GM19468 (cell line): ENCODE measurements around the gene STARD3.

Experiments used
- ATAC-seq: cut with Tn5 transposase; IDR thresholded peaks from one replicate; pipeline ENCODE4 v1.9.1; 2021; ENCODE audit warnings: mild to moderate bottlenecking, moderate library complexity, moderate number of reproducible peaks; ENCODE audit not compliant: unreplicated experiment; ENCODE audit errors: extremely low read depth

The STARD3 gene

DNA sequence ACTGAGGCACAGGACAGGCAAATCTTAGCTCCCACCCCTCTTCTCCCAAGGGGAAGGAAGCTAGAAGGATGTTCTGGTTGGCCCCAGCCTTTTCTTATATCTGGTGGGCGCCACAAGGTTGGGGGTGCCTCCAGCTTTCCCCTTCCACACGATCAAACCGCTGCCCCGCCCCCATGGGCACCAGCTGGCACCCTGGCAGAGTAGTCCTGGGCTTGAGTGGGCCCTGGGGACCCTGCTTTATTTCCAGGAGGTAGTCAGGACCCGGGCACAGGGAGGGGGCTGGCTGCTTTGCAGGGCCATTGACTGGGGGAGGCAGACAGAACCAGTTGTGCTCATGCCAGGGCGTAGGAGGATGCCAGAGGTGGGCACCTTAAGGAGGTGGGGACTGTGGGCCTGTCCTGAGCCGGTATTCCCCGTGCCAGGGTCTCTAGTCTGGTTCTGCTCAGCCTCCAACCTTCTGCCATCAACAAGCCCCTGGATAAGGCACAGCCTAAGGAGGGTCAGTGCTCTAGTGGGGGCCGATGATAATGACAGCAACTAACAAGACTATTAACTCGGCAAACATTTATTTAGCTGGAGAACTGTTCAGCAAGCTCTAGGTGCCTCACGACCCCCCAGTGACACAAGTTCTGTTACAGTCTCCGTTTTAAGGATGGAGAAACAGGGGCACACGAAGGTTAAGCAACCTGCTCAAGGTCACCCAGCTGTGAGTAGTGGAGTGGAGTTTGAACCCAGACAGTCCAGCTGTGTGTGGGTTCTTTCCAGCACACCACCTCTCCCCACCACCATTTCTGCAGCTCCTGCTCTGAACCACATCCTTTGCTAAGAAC is 17.8 kb upstream of the STARD3 start:
- ATAC-seq, result no peak

DNA sequence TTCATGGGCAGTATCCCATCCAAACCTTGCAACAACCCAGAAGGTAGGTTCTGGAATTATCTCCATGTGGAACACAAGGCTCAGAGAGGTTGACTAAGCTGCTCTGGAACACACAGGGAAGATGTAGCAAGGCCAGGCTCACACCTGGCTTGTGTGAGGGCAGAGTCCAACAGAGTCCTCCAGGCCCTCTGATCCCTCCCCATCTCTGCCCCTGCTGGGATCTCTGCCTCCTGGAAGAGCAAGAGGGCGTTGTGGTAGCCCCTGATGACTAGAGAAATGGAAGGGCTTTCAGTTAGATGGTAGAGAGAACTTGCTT is 17.2 kb upstream of the STARD3 start:
- no peak for ATAC-seq

DNA sequence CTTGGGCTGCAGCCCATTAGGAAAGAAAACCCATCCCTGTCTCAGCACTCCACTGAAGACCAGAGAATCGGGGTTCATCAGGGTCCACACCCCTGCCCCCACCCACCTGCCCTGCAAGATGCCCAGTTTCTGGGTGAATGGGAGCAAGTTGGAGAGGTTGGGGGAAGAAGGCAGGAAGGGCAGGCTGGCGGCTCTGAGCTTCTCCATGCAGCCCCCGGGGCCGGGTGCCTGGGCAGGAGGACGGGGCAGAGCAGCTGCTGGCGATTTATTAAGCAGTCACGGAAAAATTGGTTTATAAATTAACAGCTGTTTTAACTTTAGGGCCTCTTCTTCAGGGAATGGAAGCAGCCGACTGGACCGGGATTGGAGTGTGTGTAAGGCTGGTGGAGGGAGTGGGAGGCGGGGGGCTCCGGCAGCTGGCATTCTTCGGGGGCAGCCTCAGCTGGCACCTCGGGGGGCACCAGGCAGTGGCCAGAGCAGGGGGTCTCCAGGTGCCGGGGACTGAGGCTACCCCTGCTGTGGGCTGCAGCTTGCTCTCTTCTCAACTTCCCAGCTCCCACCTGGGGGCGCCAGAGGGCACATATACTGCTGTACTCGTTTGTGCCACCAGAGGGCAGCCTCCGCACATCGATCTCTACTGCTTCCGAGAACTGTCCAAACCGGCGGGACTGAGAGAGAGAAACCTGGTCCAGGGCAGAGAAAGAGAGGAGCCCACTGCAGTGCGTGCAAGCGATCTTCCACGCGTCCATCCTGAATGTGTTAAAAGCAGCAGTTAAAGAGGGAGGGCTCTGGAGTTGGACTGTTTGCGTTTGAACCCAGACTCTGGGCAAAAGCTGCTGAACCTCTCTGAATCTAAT is 15.2 kb upstream of the STARD3 start:
- no peak for ATAC-seq

DNA sequence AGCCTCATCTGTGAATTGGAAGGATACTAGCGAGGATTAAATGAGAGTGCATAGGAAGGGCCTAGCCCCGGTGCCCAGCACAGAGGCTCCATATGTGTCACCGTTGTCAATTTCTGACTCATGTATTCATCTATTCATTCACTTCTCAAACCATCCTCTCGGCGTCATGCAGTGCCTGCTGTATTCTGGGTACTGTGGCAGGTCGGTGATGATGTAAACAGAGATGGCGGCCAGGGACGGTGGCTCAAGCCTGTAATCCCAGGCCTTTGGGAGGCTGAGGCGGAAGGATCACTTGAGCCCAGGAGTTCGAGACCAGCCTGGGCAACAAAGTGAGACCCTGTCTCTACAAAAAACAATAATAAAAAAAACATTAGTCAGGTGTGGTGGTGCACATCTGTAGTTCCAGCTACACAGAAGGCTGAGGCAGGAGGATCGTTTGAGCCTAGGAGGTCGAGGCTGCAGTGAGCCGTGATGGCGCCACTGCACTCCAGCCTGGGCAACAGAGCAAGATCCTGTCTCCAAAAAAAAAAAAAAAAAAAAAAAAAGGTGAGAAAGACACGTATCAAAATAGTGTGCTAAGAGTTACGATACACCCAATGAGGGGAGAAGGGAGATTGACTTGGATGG is 14.5 kb upstream of the STARD3 start:
- no peak for ATAC-seq

DNA sequence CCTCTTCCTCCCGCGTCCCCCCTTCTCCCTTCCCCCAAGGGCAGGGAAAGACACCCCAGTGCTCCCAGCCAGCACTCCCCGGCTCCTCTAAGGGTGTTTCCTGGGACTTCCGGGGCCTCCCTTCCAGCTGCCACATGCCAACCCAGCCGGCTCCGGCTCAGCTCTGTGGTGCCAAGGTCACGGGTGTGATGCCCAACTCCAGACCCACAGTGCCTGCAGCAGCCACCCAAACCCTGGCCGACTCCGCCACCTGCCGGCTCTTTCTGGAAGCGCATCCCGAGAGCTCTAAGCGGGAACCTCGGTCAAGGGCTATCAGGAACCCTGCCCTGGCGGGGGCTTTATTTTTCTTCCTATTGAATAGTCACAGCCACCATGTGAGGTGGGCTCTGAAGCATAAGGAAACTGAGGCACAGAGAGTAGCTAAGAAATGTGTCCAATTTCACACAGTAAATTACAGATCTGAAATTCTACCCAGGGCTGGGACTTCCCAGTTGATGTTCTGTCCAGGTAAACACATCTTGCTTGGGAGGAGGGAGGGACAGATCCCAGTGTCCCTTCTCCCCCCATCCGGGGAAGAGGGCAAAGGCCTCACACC is 13.5 kb upstream of the STARD3 start:
- ATAC-seq, result no peak

DNA sequence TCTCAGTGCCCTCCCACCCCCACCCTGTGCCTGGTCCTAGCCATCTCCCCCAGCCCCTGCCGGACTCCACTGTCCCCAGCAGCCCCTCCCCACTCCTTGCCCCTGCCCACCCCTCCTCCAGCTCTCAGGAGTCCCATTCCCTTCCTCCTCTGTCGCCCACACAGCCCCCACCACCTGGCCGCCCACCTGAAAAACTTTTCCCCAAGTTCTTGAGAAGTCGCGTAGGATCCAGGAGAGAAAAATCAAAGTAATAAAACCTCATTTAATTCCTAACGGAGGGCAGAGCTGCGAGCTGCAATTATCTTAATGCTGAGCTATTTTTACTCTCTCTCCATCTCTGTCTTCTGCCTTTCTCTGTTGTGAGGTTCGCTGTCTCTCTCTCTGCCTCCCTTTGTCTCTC is 12.6 kb upstream of the STARD3 start:
- no peak for ATAC-seq

DNA sequence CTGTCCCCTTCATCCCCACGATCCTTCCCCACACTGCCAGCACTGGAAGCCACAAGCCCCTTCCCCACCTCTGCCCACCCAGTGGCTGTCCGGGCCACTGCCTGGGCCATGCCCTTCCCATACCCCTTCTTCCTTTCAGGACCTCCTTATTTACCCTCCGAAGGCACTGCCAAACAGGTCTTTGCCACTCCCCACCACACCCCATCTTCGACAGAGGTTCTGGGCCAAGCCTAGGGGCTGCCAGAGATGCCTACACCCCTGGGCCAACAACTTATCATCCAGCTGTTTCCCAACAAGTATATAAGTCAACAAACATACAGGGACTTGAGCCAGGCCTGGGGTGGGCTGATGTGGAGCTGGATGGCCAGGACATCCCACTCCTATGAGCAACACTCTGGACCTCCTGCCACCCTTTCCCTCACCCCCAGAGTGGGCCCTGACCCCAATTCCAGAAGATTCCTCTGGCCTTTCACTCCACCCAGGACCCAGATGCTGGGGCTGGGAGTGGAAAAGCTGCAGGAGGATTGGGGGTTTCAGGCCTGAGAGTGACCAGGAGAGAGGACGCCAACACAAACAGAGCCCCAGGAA is 11.7 kb upstream of the STARD3 start:
- no peak for ATAC-seq

DNA sequence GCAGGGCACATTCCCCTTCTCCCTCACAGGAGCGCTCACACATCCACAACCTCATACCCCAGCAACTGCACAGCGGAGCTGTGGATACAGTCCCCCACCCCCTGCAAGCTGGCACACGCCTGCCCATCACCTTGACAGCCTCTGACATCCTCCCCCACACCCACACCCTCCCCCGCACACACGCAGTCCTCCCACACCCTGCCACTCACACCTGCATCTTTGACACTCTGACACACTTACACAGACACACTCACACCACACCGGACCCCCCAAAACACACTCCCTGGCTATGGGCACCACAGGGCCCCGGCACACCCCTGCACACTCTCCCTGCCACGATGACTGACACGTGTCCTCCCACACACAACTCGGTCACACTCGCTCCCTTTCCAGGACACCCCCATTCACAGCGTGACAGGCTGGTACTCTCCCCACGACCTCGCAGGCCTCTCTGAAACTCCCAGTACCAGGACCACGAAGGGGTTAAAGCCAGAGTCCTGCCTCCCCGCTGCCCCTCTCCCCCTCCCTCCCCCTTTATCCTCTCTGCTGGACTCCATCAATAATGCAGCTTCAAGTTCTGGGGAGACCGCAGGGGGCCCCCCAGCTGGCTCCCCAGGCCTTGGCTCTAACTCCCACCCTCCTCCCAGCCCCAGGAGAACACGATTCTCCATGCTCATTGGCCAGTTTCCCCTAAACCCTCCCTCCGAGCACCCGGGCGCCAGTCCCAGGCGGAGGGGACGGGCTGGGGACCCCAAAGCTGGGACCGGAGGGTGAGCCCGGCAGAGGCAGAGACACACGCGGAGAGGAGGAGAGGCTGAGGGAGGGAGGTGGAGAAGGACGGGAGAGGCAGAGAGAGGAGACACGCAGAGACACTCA is 10.5 kb upstream of the STARD3 start, which contains the start of gene PPP1R1B:
PPP1R1B (plus strand) TSS at position 782 of the 876 bp plus-strand sequence. CDS start 441 bp downstream, outside the sequence.
- no peak for ATAC-seq

DNA sequence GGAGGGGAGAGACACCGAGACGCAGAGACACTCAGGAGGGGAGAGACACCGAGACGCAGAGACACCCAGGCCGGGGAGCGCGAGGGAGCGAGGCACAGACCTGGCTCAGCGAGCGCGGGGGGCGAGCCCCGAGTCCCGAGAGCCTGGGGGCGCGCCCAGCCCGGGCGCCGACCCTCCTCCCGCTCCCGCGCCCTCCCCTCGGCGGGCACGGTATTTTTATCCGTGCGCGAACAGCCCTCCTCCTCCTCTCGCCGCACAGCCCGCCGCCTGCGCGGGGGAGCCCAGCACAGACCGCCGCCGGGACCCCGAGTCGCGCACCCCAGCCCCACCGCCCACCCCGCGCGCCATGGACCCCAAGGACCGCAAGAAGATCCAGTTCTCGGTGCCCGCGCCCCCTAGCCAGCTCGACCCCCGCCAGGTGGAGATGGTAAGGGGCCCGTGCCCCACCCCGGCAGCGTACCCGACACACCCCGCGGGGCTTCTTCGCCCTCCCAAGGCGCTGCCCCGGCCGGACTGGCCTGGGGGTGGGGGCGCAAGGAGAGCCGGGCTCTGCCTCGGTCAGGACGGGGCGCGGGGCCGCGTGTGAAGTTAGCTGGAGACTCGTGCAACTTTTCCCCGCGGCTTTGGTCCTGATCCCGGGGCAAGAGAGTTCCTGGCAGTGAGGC is 9.8 kb upstream of the STARD3 start:
- ATAC-seq, result no peak

DNA sequence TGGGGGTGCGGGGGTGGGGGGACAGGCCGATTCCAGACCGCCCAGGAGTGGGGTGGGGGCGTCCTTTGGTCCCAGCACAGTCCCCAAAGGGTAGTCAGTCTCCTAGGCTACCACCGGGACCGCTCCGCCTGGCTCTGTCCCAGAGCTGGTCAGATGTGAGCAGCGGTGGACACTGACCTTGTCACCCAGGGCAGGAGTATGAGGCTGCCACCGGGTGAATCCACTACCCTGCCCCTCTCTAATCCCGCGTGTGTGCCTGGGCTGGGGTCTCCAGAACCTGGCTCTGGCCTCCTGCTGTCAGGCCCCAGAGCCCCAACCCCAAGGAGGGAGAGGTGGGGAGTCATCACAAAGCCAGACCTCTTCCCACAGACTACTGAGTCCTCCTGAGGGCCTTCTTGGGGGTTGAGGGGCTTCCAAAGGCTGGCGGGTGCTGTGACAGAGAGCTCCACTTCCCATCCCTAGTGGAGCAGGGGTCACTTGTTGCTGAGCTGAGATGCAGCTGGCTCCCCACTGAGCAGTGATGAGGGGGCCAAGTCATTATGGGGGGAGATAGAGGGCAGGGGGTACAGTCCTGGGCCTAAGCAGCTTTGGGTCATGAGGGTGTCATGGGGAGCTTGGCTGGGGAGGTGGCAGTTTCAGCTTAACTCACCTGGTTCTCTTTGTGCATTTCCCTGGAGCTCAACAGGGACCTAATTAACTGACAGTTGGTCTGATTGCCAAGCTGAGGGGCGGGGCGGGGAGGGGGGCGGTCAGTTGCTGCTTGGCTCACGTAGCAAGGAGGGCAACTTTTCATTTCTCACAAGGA is 9.0 kb upstream of the STARD3 start:
- ATAC-seq, result no peak

DNA sequence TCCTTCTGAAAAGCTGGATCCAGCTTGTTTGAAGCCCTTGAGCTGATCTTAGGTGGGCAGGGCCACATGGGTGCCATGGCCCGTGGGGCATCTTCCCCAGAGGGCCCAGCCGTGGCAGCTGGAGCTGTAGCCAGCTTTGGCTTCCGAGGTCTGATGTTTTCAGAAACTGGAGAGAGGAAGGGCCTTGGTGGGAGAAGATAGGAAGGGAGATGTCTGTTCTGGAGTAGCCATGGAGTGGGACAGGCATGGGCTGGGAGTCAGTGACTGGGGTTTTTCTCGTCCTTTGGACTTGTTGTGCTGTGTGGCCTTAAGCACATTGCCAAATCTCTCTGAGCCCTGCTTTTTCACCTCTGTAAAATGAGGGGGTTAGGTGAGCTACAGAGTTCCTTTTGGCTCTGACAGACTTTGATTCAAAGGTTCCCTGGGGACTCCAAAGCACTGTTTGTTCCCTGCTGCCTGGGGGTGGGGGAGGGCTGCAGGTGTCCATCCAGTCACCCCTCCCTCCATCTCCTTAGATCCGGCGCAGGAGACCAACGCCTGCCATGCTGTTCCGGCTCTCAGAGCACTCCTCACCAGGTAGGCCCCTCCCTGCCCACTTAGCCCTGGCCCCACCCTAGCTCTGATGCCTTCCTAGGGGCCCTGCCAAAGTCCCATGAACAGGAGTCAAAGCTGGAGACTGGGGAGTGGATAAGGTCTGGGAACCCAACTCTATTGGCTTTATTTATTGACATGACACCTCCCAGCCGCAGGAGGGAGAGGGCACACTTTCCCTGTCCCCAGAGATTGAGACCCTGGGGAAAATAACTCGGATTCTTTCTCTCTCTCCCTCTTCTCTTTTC is 8.1 kb upstream of the STARD3 start:
- ATAC-seq, result no peak

DNA sequence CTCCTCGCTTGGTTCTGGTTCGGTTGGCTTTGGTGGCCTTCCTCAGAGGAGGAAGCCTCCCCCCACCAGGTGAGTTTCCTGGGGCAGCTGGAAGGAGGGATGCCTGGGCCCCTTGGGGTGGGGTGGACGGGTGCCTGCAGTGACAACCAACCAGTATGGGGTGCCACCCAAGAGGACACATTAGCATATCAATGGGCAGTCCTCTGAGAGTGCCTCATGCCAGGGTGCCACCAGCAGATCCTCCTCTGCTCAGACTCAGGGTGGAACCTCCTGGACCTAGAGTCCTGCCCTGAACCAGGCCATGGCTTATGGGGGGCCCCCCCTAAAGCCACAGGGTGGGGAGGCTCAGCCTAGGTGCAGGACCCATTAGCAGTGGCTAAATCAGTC is 7.5 kb upstream of the STARD3 start:
- ATAC-seq, result no peak

DNA sequence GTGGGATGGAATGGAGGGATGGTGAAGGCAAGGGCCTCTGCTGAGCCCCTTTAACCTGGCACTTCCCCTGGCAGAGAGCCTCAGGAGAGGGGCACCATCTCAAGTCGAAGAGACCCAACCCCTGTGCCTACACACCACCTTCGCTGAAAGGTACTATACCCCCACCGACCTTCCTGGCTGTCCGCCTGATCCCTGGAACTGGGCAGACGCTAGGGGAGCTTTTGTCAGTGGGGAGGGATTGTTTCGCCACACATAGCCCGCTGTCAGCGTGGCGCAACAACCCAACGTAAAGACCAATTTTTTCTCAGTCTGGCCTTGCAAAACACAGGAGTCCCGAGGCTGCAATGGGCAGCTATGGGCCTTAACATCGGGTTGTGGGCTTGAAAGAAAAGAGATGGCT is 7.0 kb upstream of the STARD3 start:
- ATAC-seq, result no peak

DNA sequence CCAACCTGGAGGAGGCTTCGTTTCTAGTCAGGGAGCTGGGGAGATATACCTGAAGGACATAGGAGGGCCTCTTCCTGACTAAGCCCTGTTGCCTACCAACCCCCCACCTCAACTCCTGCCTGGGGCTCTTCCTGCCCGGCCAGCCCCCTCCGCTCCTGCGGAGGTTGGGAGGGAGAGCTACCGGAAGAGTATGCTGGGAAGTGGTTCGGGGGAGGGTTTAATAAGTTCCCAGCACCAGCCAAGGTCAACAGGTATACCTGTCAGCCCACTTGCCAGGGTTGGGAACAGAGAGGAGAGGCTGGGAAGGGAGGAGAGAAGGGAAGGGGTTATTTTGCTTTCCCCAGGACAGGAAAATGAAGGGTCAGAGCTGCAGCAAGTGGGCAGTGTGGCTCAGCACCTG is 5.5 kb upstream of the STARD3 start:
- no peak for ATAC-seq

DNA sequence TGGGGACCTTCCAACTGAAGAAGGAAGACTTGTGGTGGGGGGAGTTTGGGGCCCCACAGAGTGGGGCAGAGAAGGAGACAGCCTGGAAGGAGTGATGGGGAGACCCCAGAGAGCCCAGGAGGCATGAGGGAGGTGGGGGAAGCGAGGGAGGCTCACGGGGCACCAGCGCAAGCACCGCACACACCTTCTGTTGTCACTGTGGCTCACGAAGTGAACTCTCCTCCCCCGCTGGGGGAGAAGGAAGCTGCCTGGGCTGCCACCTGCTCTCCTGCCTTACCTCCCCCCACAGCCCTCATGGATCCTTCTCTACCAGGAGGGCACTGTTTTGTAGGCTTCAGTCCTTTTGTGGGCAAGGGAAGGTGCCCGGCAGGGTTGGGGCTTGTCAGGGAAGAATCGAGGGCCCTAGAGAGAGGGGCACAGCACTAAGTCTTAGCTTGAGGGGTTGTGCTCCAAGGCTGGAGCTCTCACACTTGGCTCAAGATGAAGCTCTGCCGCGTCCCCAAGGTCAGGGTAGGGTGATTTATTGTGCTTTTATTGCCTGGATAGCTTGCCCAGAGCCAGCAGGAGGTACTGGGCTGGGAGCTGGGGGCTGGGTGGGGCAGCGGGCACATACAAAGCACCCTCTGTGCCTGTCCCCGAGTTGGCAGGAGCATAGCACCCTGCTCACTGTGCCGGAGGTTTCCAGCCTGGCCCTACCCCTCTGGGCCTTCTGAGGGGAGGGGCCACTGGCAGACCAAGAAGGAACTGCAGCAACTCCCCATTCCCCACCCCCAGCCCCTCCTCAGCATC is 4.6 kb upstream of the STARD3 start:
- ATAC-seq, result no peak

DNA sequence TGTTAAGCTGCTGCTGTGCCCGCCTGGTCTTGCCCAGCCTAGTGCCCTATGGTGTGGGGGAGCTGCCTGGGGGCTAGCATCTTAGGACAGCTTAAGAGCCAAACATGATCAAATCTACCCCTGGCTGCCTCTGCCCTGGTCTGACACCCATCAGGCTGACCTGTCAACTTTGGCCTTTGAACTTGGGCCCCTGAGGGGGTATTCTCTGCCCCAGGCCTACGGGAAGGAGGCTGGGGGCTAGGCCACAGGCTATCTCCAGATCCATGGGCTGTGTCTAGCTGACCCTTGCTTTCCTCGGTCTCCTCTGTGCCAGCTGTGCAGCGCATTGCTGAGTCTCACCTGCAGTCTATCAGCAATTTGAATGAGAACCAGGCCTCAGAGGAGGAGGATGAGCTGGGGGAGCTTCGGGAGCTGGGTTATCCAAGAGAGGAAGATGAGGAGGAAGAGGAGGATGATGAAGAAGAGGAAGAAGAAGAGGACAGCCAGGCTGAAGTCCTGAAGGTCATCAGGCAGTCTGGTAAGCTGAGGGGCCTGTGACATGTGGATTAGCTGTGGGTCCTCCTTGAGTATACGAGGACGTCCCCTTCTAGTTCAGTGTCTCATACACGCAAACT is 3.3 kb upstream of the STARD3 start:
- no peak for ATAC-seq
